ENCODE measurements around the gene TCF7L2. TPM values are rescaled to one million over a fixed set of nuclear protein-coding genes. Genes with fewer than 3 reads are reported as not detected.

The TCF7L2 gene
- total and polyA plus RNA-seq, 9 of the 15 experiments (the other 6 are each of a cell fraction or from before 2014, with no cell fraction given): 0.32 to 2.8 (median 0.92) TPM

DNA sequence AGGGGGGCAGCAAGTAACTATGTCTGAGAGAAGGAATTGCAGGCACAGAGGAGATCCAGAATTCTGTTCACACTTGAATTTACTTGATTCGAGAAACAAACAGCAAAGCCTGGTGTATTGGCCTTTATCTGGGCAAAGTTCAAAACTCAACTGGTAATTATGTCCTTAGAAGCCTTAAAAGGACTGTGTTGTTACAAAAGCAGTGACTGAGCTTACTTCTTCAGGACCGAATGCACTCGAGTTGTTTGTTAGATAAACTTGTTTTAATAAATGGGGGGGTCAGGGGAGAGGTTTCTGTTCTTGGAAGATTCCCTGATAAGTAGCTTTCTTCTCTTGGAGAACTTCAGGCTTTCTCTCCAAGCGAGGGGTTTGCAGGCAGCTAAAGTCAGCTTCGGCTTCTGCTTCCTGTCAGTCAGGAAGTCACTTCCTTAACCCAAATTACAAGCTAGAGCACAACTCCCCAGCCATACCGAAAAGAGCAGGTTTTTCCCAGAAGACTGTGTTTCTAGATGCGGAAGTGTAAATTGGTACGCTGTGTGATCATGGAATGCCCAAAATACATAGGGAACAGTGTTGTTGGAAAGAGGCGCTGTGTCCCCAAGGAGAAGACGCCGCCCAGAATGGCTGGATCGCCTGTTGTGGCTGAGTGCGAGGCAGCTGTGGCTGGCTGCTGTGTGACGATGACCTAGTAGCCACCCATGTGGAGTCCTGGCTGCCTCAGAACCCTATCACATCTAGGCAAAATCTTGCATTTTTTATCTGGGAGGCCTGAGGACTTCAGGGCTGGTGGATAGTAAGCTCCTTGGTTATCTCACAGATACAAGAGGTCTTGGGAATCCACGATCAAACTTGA, 110.4 kb downstream of the TCF7L2 start (continued):
- TF ChIP-seq, protein P1, sequence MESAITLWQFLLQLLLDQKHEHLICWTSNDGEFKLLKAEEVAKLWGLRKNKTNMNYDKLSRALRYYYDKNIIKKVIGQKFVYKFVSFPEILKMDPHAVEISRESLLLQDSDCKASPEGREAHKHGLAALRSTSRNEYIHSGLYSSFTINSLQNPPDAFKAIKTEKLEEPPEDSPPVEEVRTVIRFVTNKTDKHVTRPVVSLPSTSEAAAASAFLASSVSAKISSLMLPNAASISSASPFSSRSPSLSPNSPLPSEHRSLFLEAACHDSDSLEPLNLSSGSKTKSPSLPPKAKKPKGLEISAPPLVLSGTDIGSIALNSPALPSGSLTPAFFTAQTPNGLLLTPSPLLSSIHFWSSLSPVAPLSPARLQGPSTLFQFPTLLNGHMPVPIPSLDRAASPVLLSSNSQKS (CRISPR knock-in tag; IDR thresholded peaks at IDR 0.05): no peak
- TF ChIP-seq GABPA (tag; conservative IDR thresholded peaks at IDR 0.05; ENCODE audit: low read depth): 0 out of 2 replicates have a peak, but pooled peaks have one; percentile 55
- TF ChIP-seq ERF (CRISPR knock-in tag; IDR thresholded peaks at IDR 0.05): no peak
- no peak for TF ChIP-seq GTF3C2 (IDR thresholded peaks at IDR 0.05; ENCODE audit: borderline replicate concordance, extremely low read depth, insufficient read length)
- no peak for TF ChIP-seq SNIP1 (IDR thresholded peaks at IDR 0.05; ENCODE audit: low read depth)
- TF ChIP-seq MAFF (IDR thresholded peaks at IDR 0.05; ENCODE audit: low read length): no peak
- no peak for TF ChIP-seq EZH2 (IDR thresholded peaks at IDR 0.05; ENCODE audit: borderline replicate concordance, low read depth, low read length)
- TF ChIP-seq, protein P2, sequence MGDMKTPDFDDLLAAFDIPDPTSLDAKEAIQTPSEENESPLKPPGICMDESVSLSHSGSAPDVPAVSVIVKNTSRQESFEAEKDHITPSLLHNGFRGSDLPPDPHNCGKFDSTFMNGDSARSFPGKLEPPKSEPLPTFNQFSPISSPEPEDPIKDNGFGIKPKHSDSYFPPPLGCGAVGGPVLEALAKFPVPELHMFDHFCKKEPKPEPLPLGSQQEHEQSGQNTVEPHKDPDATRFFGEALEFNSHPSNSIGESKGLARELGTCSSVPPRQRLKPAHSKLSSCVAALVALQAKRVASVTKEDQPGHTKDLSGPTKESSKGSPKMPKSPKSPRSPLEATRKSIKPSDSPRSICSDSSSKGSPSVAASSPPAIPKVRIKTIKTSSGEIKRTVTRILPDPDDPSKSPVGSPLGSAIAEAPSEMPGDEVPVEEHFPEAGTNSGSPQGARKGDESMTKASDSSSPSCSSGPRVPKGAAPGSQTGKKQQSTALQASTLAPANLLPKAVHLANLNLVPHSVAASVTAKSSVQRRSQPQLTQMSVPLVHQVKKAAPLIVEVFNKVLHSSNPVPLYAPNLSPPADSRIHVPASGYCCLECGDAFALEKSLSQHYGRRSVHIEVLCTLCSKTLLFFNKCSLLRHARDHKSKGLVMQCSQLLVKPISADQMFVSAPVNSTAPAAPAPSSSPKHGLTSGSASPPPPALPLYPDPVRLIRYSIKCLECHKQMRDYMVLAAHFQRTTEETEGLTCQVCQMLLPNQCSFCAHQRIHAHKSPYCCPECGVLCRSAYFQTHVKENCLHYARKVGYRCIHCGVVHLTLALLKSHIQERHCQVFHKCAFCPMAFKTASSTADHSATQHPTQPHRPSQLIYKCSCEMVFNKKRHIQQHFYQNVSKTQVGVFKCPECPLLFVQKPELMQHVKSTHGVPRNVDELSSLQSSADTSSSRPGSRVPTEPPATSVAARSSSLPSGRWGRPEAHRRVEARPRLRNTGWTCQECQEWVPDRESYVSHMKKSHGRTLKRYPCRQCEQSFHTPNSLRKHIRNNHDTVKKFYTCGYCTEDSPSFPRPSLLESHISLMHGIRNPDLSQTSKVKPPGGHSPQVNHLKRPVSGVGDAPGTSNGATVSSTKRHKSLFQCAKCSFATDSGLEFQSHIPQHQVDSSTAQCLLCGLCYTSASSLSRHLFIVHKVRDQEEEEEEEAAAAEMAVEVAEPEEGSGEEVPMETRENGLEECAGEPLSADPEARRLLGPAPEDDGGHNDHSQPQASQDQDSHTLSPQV (IDR thresholded peaks at IDR 0.05): peak; percentile 50; the same call in 1 of the 2 replicates
- TF ChIP-seq ZNF41 (CRISPR knock-in tag; conservative IDR thresholded peaks at IDR 0.05): no peak
- TF ChIP-seq, protein P3, sequence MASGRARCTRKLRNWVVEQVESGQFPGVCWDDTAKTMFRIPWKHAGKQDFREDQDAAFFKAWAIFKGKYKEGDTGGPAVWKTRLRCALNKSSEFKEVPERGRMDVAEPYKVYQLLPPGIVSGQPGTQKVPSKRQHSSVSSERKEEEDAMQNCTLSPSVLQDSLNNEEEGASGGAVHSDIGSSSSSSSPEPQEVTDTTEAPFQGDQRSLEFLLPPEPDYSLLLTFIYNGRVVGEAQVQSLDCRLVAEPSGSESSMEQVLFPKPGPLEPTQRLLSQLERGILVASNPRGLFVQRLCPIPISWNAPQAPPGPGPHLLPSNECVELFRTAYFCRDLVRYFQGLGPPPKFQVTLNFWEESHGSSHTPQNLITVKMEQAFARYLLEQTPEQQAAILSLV (tag; IDR thresholded peaks at IDR 0.05): no peak
- TF ChIP-seq ZNF57 (CRISPR knock-in tag; IDR thresholded peaks at IDR 0.05): no peak
- TF ChIP-seq, protein P4, sequence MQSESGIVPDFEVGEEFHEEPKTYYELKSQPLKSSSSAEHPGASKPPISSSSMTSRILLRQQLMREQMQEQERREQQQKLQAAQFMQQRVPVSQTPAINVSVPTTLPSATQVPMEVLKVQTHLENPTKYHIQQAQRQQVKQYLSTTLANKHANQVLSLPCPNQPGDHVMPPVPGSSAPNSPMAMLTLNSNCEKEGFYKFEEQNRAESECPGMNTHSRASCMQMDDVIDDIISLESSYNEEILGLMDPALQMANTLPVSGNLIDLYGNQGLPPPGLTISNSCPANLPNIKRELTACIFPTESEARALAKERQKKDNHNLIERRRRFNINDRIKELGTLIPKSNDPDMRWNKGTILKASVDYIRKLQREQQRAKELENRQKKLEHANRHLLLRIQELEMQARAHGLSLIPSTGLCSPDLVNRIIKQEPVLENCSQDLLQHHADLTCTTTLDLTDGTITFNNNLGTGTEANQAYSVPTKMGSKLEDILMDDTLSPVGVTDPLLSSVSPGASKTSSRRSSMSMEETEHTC (IDR thresholded peaks at IDR 0.05): no peak
- no peak for TF ChIP-seq ZNF707 (CRISPR knock-in tag; conservative IDR thresholded peaks at IDR 0.05)
- TF ChIP-seq, protein P5, sequence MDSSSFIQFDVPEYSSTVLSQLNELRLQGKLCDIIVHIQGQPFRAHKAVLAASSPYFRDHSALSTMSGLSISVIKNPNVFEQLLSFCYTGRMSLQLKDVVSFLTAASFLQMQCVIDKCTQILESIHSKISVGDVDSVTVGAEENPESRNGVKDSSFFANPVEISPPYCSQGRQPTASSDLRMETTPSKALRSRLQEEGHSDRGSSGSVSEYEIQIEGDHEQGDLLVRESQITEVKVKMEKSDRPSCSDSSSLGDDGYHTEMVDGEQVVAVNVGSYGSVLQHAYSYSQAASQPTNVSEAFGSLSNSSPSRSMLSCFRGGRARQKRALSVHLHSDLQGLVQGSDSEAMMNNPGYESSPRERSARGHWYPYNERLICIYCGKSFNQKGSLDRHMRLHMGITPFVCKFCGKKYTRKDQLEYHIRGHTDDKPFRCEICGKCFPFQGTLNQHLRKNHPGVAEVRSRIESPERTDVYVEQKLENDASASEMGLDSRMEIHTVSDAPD (CRISPR knock-in tag; IDR thresholded peaks at IDR 0.05): no peak
